H1 (cell line): ENCODE data around the gene DMBT1. TPM values are rescaled to one million over a fixed set of nuclear protein-coding genes. Genes with fewer than 3 reads are reported as not detected.

Source experiments
- CTCF ChIA-PET: fragments of 300-600 bp; sonication (Branson Sonifier 250); formaldehyde crosslinking; loops from one replicate; lab custom pipeline; 2021; ENCODE audit not compliant: partially characterized antibody; lab: Charles Lee
- POLR2A ChIA-PET: fragments of 300-600 bp; sonication (Branson Sonifier 250); formaldehyde crosslinking; loops from one replicate; lab custom pipeline; 2021; ENCODE audit warnings: inconsistent platforms; ENCODE audit not compliant: partially characterized antibody; lab: Charles Lee
- DNase-seq, 2 experiments: peaks; one replicate each; pipeline versions ENCODE4 v3.0.0 to v3.0.0-alpha.2; 2010 to 2022; ENCODE audit warnings: low spot score in 2 of 2, low read depth in 1 of 2, mixed read lengths in 1 of 2
- FAIRE-seq: peaks from 2 replicates; lab custom pipeline; 2011; peaks lifted over from hg19 to GRCh38; lab: Jason Lieb, UNC
- H2AFZ ChIP-seq: 2 replicates; pipeline ENCODE4 v1.8.1; 2012; ENCODE audit warnings: low read length, inconsistent platforms
- H2AK5ac ChIP-seq: 2 replicates; pipeline ENCODE4 v1.6.1; 2013; ENCODE audit warnings: low read depth, low read length
- H2BK120ac ChIP-seq: replicated peaks from 2 replicates; pipeline ENCODE3; 2013; ENCODE audit warnings: low read depth, low read length, inconsistent platforms
- H2BK12ac ChIP-seq: 2 replicates; pipeline ENCODE4 v1.6.1; 2013; ENCODE audit warnings: low read depth, low read length
- H2BK15ac ChIP-seq: 2 replicates; pipeline ENCODE4 v1.6.1; 2013; ENCODE audit warnings: low read length
- H2BK20ac ChIP-seq: 2 replicates; pipeline ENCODE4 v1.6.1; 2013; ENCODE audit warnings: low read length
- H2BK5ac ChIP-seq: 2 replicates; pipeline ENCODE4 v1.6.1; 2013; ENCODE audit warnings: low read depth, low read length
- H3K14ac ChIP-seq: 2 replicates; pipeline ENCODE4 v1.6.1; 2013; ENCODE audit warnings: inconsistent platforms; ENCODE audit not compliant: insufficient read length
- H3K18ac ChIP-seq: 2 replicates; pipeline ENCODE4 v1.6.1; 2013; ENCODE audit warnings: low read length; ENCODE audit errors: extremely low read depth
- H3K23ac ChIP-seq: 2 replicates; pipeline ENCODE4 v1.6.1; 2013; ENCODE audit warnings: inconsistent platforms; ENCODE audit not compliant: insufficient read length
- H3K23me2 ChIP-seq: 2 replicates; pipeline ENCODE4 v1.6.1; 2013; ENCODE audit warnings: low read depth, low read length
- H3K27ac ChIP-seq: 2 replicates; pipeline ENCODE4 v1.6.1; 2011; ENCODE audit warnings: low read depth, low read length, inconsistent platforms
- H3K27me3 ChIP-seq, 4 experiments: replicated peaks in 1 of 4; 1 replicate in 1 of 4; 2 replicates in 3 of 4; pipeline versions ENCODE4 v1.6.1 to v1.8.1; 2011 to 2013; ENCODE audit warnings: low read length in 3 of 4, mild to moderate bottlenecking in 3 of 4, inconsistent platforms in 2 of 4, mixed read lengths in 2 of 4, moderate library complexity in 1 of 4; ENCODE audit not compliant: control insufficient read depth in 3 of 4, insufficient read depth in 3 of 4; ENCODE audit errors: extremely low read depth in 1 of 4
- H3K36me3 ChIP-seq, 4 experiments: 2 replicates each; pipeline versions ENCODE4 v1.6.1 to v1.8.1; 2011 to 2013; ENCODE audit warnings: mild to moderate bottlenecking in 4 of 4, low read length in 3 of 4, moderate library complexity in 2 of 4, control low read depth in 1 of 4, inconsistent platforms in 1 of 4; ENCODE audit not compliant: insufficient read depth in 4 of 4, control insufficient read depth in 2 of 4
- H3K4ac ChIP-seq: replicated peaks from 2 replicates; pipeline ENCODE3; 2013; ENCODE audit warnings: low read length, low read depth, mixed read lengths, inconsistent platforms; ENCODE audit not compliant: insufficient read length
- H3K4me1 ChIP-seq, 4 experiments: replicated peaks in 1 of 4; 1 replicate in 1 of 4; 2 replicates in 3 of 4; pipeline versions ENCODE4 v1.6.1 to v1.8.1; 2011 to 2013; ENCODE audit warnings: low read length in 3 of 4, inconsistent platforms in 2 of 4, mixed read lengths in 1 of 4; ENCODE audit not compliant: insufficient read depth in 4 of 4, control insufficient read depth in 3 of 4
- H3K4me2 ChIP-seq, 2 experiments: 2 replicates each; pipeline versions ENCODE4 v1.6.1 to v1.8.1; 2011 to 2013; ENCODE audit warnings: low read depth in 2 of 2, low read length in 2 of 2, control low read depth in 1 of 2, inconsistent platforms in 1 of 2, mild to moderate bottlenecking in 1 of 2; ENCODE audit not compliant: insufficient read depth in 1 of 2
- H3K4me3 ChIP-seq, 4 experiments: fragments of 200-600, 300-600 bp in 1 of 4; sonication (generic), shearing (Covaris generic), sonication (Bioruptor Twin) in 1 of 4; 2 replicates each; pipeline versions ENCODE4 v1.5.1 to v1.8.1; 2011 to 2016; ENCODE audit warnings: low read length in 4 of 4, low read depth in 3 of 4, control low read depth in 2 of 4, inconsistent platforms in 2 of 4, mild to moderate bottlenecking in 2 of 4, mixed read lengths in 1 of 4, moderate library complexity in 1 of 4; ENCODE audit not compliant: insufficient read depth in 2 of 4; ENCODE audit errors: extremely low read depth in 1 of 4
- H3K56ac ChIP-seq: replicated peaks from 2 replicates; pipeline ENCODE3; 2013; ENCODE audit warnings: low read depth, mild to moderate bottlenecking, mixed read lengths, low read length, inconsistent platforms; ENCODE audit not compliant: insufficient read length
- H3K79me1 ChIP-seq: 2 replicates; pipeline ENCODE4 v1.6.1; 2013; ENCODE audit warnings: low read depth, low read length, control low read depth
- H3K79me2 ChIP-seq, 2 experiments: 2 replicates each; pipeline versions ENCODE4 v1.6.1 to v1.8.1; 2012 to 2013; ENCODE audit warnings: low read length in 2 of 2, mild to moderate bottlenecking in 2 of 2, inconsistent platforms in 1 of 2; ENCODE audit not compliant: insufficient read depth in 2 of 2, control insufficient read depth in 1 of 2
- H3K9ac ChIP-seq, 4 experiments: replicated peaks in 1 of 4; 1 replicate in 1 of 4; 2 replicates in 3 of 4; pipeline versions ENCODE4 v1.6.1 to v1.8.1; 2011 to 2013; ENCODE audit warnings: low read depth in 3 of 4, low read length in 3 of 4, control low read depth in 2 of 4, mild to moderate bottlenecking in 2 of 4, moderate library complexity in 2 of 4, inconsistent platforms in 1 of 4; ENCODE audit errors: extremely low read depth in 1 of 4
- H3K9me3 ChIP-seq, 2 experiments: 2 replicates each; pipeline versions ENCODE4 v1.6.1 to v1.8.1; 2012 to 2013; ENCODE audit warnings: mild to moderate bottlenecking in 2 of 2, moderate library complexity in 2 of 2, control low read depth in 1 of 2, inconsistent platforms in 1 of 2, low read depth in 1 of 2, low read length in 1 of 2, mixed read lengths in 1 of 2; ENCODE audit not compliant: insufficient read depth in 2 of 2
- H4K20me1 ChIP-seq, 2 experiments: replicated peaks in 1 of 2; 2 replicates each; pipeline versions ENCODE3 to v1.8.1; 2011 to 2013; ENCODE audit warnings: inconsistent platforms in 2 of 2, low read length in 2 of 2, mild to moderate bottlenecking in 1 of 2; ENCODE audit not compliant: insufficient read depth in 2 of 2, control insufficient read depth in 1 of 2
- H4K5ac ChIP-seq: 2 replicates; pipeline ENCODE4 v1.6.1; 2013; ENCODE audit warnings: low read length, low read depth, mixed read lengths, inconsistent platforms; ENCODE audit not compliant: insufficient read length
- H4K8ac ChIP-seq: 2 replicates; pipeline ENCODE4 v1.8.0; 2013; ENCODE audit warnings: mild to moderate bottlenecking, moderate library complexity, low read length, inconsistent platforms; ENCODE audit not compliant: insufficient read depth; ENCODE audit errors: extremely low read depth
- H4K91ac ChIP-seq: replicated peaks from 2 replicates; pipeline ENCODE3; 2013; ENCODE audit warnings: low read length, mixed read lengths, inconsistent platforms; ENCODE audit not compliant: insufficient read length
- CBX5 ChIP-seq: fragments of 300-800, 300-1000 bp; sonication (generic); IDR thresholded peaks from 2 replicates; pipeline ENCODE4 v1.7.1; 2016; ENCODE audit warnings: antibody characterized with exemption, low read length, low read depth
- CBX8 ChIP-seq: fragments of 300-800, 300-1000 bp; sonication (generic); IDR thresholded peaks from 2 replicates; pipeline ENCODE4 v1.7.1; 2016; ENCODE audit warnings: low read depth, low read length, borderline replicate concordance
- CEBPB ChIP-seq: IDR thresholded peaks from 2 replicates; pipeline ENCODE4 v1.6.1; 2012; ENCODE audit warnings: low read depth, low read length
- FOSL1 ChIP-seq: IDR thresholded peaks from 2 replicates; pipeline ENCODE4 v1.6.1; 2011; ENCODE audit warnings: mild to moderate bottlenecking, low read depth, low read length, moderate library complexity; ENCODE audit not compliant: insufficient read depth
- JUND ChIP-seq: IDR thresholded peaks from 2 replicates; pipeline ENCODE4 v1.6.1; 2011; ENCODE audit warnings: mild to moderate bottlenecking, improper control_type of control experiment, low read length
- MAFK ChIP-seq: IDR thresholded peaks from 2 replicates; pipeline ENCODE4 v1.6.1; 2012; ENCODE audit warnings: low read depth, mild to moderate bottlenecking, improper control_type of control experiment, low read length
- NRF1 ChIP-seq: IDR thresholded peaks from 2 replicates; pipeline ENCODE4 v1.6.1; 2011; ENCODE audit warnings: mild to moderate bottlenecking, low read depth, low read length, improper control_type of control experiment
- POLR2AphosphoS5 ChIP-seq: IDR thresholded peaks from 2 replicates; pipeline ENCODE4 v1.6.1; 2011; ENCODE audit warnings: low read depth, low read length
- RBBP5 ChIP-seq: IDR thresholded peaks from 2 replicates; pipeline ENCODE4 v1.7.1; 2012; ENCODE audit warnings: low read depth, mild to moderate bottlenecking, inconsistent platforms, low read length, moderate library complexity, borderline replicate concordance
- RFX5 ChIP-seq: IDR thresholded peaks from 2 replicates; pipeline ENCODE4 v1.6.1; 2011; ENCODE audit warnings: low read depth, low read length, improper control_type of control experiment, borderline replicate concordance
- SRF ChIP-seq: IDR thresholded peaks from 2 replicates; pipeline ENCODE4 v1.6.1; 2011; ENCODE audit warnings: mild to moderate bottlenecking, low read depth, low read length, moderate library complexity
- TAF7 ChIP-seq: optimal IDR thresholded peaks from 2 replicates; pipeline ENCODE3; 2011; ENCODE audit warnings: low read depth, mild to moderate bottlenecking, inconsistent platforms, low read length, moderate library complexity, borderline replicate concordance
- TBP ChIP-seq: IDR thresholded peaks from 2 replicates; pipeline ENCODE4 v1.6.1; 2011; ENCODE audit warnings: low read depth, low read length, improper control_type of control experiment
- WGBS, 2 experiments: shearing (Covaris generic) in 1 of 2; methylation state at CpG; one replicate each; pipeline versions ENCODE4 v1.1.6 to v1.1.7; 2013 to 2015; ENCODE audit warnings: low lambda C conversion rate in 2 of 2, mixed read lengths in 2 of 2, inconsistent platforms in 1 of 2, low coverage in 1 of 2, missing lambda C conversion rate in 1 of 2; ENCODE audit not compliant: insufficient replicate concordance in 2 of 2, insufficient coverage in 1 of 2, insufficient read length in 1 of 2; ENCODE audit errors: extremely low coverage in 1 of 2, missing lambda C conversion rate in 1 of 2; 5-methylcytosine and 5-hydroxymethylcytosine counted together
- polyA plus RNA-seq, 7 experiments: library from polyadenylated mRNA; depleted of rRNA in 3 of 7; stranded (reverse) in 5 of 7; unstranded in 2 of 7; fragments of >200 nt in 5 of 7; fragments of 200-250 nt in 2 of 7; gene quantifications; 1 replicate in 5 of 7; 2 replicates in 1 of 7; 4 replicates in 1 of 7; pipeline versions ENCODE4 v1.2.1 to v1.2.3, GENCODE V29; 2011 to 2013; ENCODE audit warnings: missing spikeins in 2 of 7, mixed read lengths in 2 of 7
- total RNA-seq: library from RNA; stranded (reverse); fragmentation: NEBNext Ultra II Directional; extraction: Animal tissue kit (Norgen Biotek cat#: 25700); gene quantifications from 2 replicates; pipeline ENCODE4 v1.2.1, GENCODE V29; 2021

The DMBT1 gene
- total and polyA plus RNA-seq, 2 of the 8 experiments (the other 6 are each of a cell fraction or from before 2014, with no cell fraction given): 0.03 TPM; not detected in 1

DNA sequence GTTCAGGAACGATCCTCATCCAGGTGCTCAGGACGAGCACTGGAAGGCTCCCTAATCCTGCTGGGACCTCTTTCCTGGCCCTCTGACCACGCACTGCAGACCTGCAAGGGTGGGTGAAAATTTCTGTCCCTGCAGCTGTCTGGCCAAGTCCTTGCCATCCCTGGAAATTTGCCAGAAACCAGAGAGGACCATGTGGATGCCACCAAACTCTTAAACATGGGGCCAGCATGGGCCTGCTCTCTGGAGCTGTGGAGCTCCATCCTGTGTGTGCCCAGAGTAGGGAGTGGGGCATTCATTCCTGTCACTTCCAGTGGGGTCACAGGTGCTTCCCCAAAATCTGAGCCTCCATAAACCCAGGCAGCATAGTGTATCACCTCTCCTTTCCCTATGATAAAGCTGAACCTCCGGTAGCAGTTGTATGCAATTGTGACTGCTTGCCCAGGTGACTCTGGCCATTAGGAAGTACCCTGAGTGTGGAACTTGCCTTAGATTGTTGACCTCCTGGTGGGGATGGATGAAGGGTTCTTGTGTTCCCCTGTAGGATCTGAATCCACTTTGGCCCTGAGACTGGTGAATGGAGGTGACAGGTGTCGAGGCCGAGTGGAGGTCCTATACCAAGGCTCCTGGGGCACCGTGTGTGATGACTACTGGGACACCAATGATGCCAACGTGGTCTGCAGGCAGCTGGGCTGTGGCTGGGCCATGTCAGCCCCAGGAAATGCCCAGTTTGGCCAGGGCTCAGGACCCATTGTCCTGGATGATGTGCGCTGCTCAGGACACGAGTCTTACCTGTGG, 57.1 kb downstream of the DMBT1 start:
- Histone ChIP-seq H4K91ac (no peak overlapping the region), H3K9ac (no peak overlapping the region), H3K14ac (no peak overlapping the region), H3K23ac (no peak overlapping the region), H3K4me1 (no peaks in the 10 kb centered on the region), H3K18ac (no peak overlapping the region), H2BK20ac (no peak overlapping the region), H2AFZ (no peak overlapping the region), H3K79me2 (no peaks in the 10 kb centered on the region), H2BK15ac (no peak overlapping the region), H2AK5ac (no peak overlapping the region), H2BK120ac (no peak overlapping the region), H4K8ac (no peak overlapping the region), H2BK5ac (no peak overlapping the region; the same call in 1 of the 2 replicates), H3K79me1 (no peaks in the 10 kb centered on the region), H3K9me3 (no peaks in the 10 kb centered on the region; a peak in 1 of 4 replicates), H3K4me3 (no peak overlapping the region), H3K4me2 (no peak overlapping the region), H3K27me3 (no peaks in the 10 kb centered on the region), H3K27ac (no peak overlapping the region), H4K5ac (no peak overlapping the region), H3K4ac (no peak overlapping the region), H3K56ac (no peak overlapping the region), H3K36me3 (no peaks in the 10 kb centered on the region), H4K20me1 (no peaks in the 10 kb centered on the region), H2BK12ac (no peak overlapping the region), H3K23me2 (no peaks in the 10 kb centered on the region)
- DNase-seq: no peak
- WGBS, 2 experiments: 92% methylated on average over 8 of the region's 10 CpGs; no CpG with 5 or more reads in 1 of the 2 experiments
- ChIA-PET POLR2A (no interaction called here), CTCF (interaction anchor here (1.3 to 4.2 kb wide), 2 partner anchors 31 to 51 kb away, joined by 3 to 21 read pairs; no protein-coding TSS in a partner anchor)
- no peak for FAIRE-seq
- TF ChIP-seq POLR2AphosphoS5 (no peak), TBP (no peak), FOSL1 (no peak), TAF7 (no peak), CEBPB (no peak), JUND (no peak), SRF (no peak), MAFK (no peak), RFX5 (no peak), NRF1 (no peak), CBX8 (no peak), CBX5 (no peak), RBBP5 (no peak)
